ENCODE results near the gene CRACR2B. TPM values are rescaled to one million over a fixed set of nuclear protein-coding genes. Genes with fewer than 3 reads are reported as not detected.

The CRACR2B gene
- total RNA-seq, 1 donor from 2014 or later = 0.57 TPM

GRCh38 chr11:868394-868793, 40.7 kb downstream of the CRACR2B start:
- no peaks in the 10 kb centered on the region for H3K27me3 Mint-ChIP-seq (ENCODE audit: low read depth)
- no peaks in the 10 kb centered on the region for H3K9me3 Mint-ChIP-seq (ENCODE audit: low read depth)
- no peaks in the 10 kb centered on the region for H3K36me3 Mint-ChIP-seq (ENCODE audit: low read depth)
- no peak overlapping the region for H3K4me3 Mint-ChIP-seq (ENCODE audit: unreplicated experiment)
- peaks cover 4% of the 10 kb centered on the region for H3K4me1 Mint-ChIP-seq (ENCODE audit: low read depth)
- H3K27ac Mint-ChIP-seq (ENCODE audit: unreplicated experiment) = no peak overlapping the region
- TF ChIP-seq CTCF (IDR thresholded peaks at IDR 0.05) = no peak
- no peak for DNase-seq (ENCODE audit: low spot score)

GRCh38 chr11:868802-869201, 41.1 kb downstream of the CRACR2B start:
- Mint-ChIP-seq H3K36me3 (ENCODE audit: low read depth) (peaks cover 2% of the 10 kb centered on the region), H3K27ac (ENCODE audit: unreplicated experiment) (no peak overlapping the region), H3K4me3 (ENCODE audit: unreplicated experiment) (no peak overlapping the region), H3K27me3 (ENCODE audit: low read depth) (no peaks in the 10 kb centered on the region), H3K4me1 (ENCODE audit: low read depth) (peaks cover 4% of the 10 kb centered on the region), H3K9me3 (ENCODE audit: low read depth) (no peaks in the 10 kb centered on the region)
- no peak for DNase-seq (ENCODE audit: low spot score)
- TF ChIP-seq CTCF (IDR thresholded peaks at IDR 0.05) = no peak

- Mint-ChIP-seq H3K27ac (ENCODE audit: unreplicated experiment) (no peak overlapping the region), H3K27me3 (ENCODE audit: low read depth) (no peaks in the 10 kb centered on the region), H3K4me1 (ENCODE audit: low read depth) (peaks cover 4% of the 10 kb centered on the region), H3K4me3 (ENCODE audit: unreplicated experiment) (no peak overlapping the region), H3K36me3 (ENCODE audit: low read depth) (peaks cover 3% of the 10 kb centered on the region), H3K9me3 (ENCODE audit: low read depth) (no peaks in the 10 kb centered on the region)
- TF ChIP-seq CTCF (IDR thresholded peaks at IDR 0.05) = no peak
- DNase-seq (ENCODE audit: low spot score) = no peak
These were observed 41.8 kb downstream of the CRACR2B start for GRCh38 chr11:869399-870126.

GRCh38 chr11:870127-870413, 42.4 kb downstream of the CRACR2B start:
- Mint-ChIP-seq H3K4me1 (ENCODE audit: low read depth) (peaks cover 4% of the 10 kb centered on the region), H3K27me3 (ENCODE audit: low read depth) (no peaks in the 10 kb centered on the region), H3K27ac (ENCODE audit: unreplicated experiment) (no peak overlapping the region), H3K4me3 (ENCODE audit: unreplicated experiment) (no peak overlapping the region), H3K36me3 (ENCODE audit: low read depth) (peaks cover 3% of the 10 kb centered on the region), H3K9me3 (ENCODE audit: low read depth) (no peaks in the 10 kb centered on the region)
- TF ChIP-seq CTCF (IDR thresholded peaks at IDR 0.05) = peak; percentile 54
- no peak for DNase-seq (ENCODE audit: low spot score)

- no peak for DNase-seq (ENCODE audit: low spot score)
- H3K4me3 Mint-ChIP-seq (ENCODE audit: unreplicated experiment) = no peak overlapping the region
- no peak overlapping the region for H3K27ac Mint-ChIP-seq (ENCODE audit: unreplicated experiment)
- TF ChIP-seq CTCF (IDR thresholded peaks at IDR 0.05) = peak; percentile 11
- peaks cover 4% of the 10 kb centered on the region for H3K4me1 Mint-ChIP-seq (ENCODE audit: low read depth)
- peaks cover 3% of the 10 kb centered on the region for H3K36me3 Mint-ChIP-seq (ENCODE audit: low read depth)
- no peaks in the 10 kb centered on the region for H3K27me3 Mint-ChIP-seq (ENCODE audit: low read depth)
- H3K9me3 Mint-ChIP-seq (ENCODE audit: low read depth) = no peaks in the 10 kb centered on the region
These were observed 42.7 kb downstream of the CRACR2B start for GRCh38 chr11:870418-870817.

All from chondrocyte (in vitro differentiated cells).